HG03469 (cell line): ENCODE data around the gene SPEF1.
A peak's percentile ranks its signal among the peaks of the same experiment; 100 is the strongest.
"Not testable (repeated sequence)": the region's sequence is repeated elsewhere in the genome, so short reads cannot be mapped to it uniquely, and the experiment has no call there.

ENCODE experiments used
- ATAC-seq: cut with Tn5 transposase; IDR thresholded peaks from one replicate; pipeline ENCODE4 v1.9.1; 2021; ENCODE audit warnings: mild to moderate bottlenecking, moderate library complexity, moderate number of reproducible peaks; ENCODE audit not compliant: unreplicated experiment

Gene SPEF1

GRCh38 chr20:3789201-3789600 is 8.0 kb upstream of the SPEF1 start:
- ATAC-seq = not testable (repeated sequence)

DNA sequence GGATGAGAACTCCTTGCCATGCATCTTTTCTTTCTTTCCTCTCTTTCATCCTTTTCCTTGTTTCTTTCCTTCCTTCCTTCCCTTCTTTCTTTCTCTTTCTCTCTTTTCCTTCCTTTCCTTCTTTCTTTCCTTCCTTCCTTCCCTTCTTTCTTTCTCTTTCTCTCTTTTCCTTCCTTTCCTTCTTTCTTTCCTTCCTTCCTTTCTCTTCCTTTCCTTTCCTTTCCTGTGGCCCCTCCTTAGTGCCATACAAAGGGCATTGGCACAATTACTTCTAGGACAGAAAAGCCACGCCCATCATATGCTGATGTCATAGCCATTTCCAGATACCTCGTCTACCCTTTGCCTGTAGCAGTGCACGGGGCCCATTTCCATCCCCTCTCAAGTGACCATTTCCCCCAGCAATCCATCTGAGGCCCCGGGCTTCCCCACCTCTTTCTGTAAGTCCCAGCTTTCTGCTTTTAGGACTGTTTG is 7.5 kb upstream of the SPEF1 start:
- ATAC-seq = no peak

DNA sequence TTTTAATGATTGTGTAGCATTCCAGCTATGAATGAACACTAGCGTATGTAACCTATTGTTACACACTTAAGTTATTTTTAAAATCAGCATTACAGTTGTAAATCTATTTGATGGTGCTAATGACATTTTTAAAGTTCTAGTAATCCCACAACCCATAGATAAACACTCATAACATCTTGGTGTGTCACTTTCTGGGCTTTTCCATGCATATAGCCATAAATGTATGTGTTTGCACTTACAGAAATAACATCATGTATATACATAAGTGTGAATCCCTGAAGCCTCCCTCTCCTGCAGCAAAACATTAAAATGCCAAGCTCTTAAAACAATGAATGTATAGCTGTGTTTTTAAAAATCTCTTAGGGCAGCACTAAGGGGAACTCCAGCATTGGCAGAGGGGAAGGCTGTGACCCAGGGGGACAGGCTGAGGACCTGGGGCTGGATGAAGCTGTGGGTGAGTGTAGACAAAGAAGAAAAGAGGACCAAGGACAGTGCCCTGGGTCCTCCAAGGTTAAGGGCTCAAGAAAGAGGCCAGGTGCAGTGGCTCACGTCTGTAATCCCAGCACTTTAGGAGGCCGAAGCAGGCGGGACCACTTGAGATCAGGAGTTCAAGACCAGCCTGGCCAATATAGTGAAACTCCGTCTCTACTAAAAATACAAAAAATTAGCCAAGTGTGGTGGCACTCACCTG is 6.2 kb upstream of the SPEF1 start:
- no peak for ATAC-seq

- ATAC-seq = peak; percentile 63
Measured at GRCh38 chr20:3786665-3787323, 5.5 kb upstream of the SPEF1 start, which contains the start of gene CENPB. CENPB (minus strand) TSS chr20:3786740; CDS start chr20:3786483, 257 bp downstream.

- ATAC-seq = no peak
Measured at GRCh38 chr20:3786126-3786484, 4.9 kb upstream of the SPEF1 start.

DNA sequence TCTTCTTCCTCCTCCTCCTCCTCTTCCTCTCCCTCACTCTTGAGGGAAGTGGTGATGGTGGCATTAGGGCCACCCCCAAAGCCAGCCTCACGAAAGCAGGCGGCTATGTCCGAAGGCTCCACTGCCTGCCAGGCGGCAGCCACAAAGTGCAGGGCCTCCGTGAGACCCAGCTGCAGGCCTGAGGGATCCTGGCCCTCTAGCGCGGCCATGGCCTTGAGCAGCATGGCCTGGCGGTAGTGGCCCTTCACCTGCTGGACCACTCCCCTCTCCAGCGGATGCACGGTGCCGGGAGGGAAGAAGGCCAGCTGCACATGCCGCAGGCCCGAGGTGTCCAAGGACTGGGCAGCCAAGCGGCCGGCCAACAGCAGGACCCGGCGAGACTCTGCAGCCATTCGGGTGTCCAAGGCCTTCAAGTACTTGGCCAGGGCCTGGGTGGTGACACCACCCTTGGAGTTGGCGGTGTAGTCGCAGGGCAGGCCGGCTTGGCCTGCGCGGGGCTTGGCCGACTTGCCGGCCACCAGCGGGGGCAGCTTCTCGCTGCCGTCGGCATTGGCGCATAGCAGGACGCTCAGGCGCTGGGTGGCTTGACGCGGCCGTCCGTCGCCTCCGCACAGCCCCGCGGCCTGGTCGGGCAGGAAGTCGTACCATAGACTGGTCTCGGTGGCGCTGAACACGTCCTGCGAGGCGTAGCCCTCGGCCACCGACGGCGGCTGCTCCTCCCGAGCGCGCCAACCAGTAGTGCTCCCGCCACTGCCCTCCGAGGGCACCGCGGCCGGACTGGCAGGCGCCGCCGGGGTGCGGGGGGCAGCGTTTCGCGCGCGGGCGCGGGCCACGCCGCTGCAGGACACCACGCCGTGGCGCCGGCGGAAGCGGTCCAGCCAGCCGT is 4.2 kb upstream of the SPEF1 start:
- no peak for ATAC-seq

GRCh38 chr20:3784863-3785239 is 3.6 kb upstream of the SPEF1 start:
- no peak for ATAC-seq

- no peak for ATAC-seq
Measured at GRCh38 chr20:3784216-3784853, 3.1 kb upstream of the SPEF1 start.

- no peak for ATAC-seq
Measured at GRCh38 chr20:3783511-3784195, 2.4 kb upstream of the SPEF1 start.

DNA sequence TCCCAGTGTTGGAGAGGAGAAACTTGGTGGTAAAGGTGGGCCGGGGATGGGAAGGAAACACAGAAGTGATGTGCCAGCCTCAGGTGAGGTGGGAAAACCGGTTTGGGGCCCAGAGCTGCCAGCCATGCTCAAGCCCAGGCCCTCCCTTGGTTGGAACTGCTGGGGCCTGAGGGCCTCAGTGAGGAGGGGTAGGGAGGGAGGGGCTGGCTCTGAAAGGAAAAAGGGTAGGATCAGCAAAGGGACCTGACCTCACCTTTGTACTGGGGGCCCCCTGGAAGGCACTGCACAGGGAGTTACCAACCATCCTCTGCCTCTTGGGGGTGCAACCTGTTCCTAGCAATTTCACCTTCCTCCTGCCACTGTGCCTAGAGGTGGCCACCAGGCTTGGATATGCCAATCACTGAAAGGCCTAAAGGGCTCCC is 1.8 kb upstream of the SPEF1 start:
- ATAC-seq = no peak

DNA sequence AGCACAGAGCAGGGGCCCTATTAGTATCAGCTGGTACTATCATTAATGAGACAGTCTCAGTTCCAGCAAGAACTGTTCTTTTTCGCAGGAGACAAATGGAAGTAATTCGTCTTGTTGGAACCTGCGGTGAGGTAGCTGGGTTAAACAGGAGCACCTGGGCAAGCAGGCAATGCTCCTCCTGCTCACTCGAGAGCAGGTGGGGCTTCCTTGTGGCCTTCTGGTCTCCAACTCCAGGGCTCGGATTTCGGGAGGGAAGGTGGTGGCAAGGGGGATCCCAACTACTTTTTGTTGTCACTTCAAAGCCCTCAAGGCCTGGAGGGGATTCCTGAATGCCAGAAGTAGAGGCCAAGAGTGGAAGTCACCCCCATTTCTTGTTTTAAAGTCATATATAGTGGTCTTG is 1.3 kb upstream of the SPEF1 start:
- ATAC-seq = no peak

DNA sequence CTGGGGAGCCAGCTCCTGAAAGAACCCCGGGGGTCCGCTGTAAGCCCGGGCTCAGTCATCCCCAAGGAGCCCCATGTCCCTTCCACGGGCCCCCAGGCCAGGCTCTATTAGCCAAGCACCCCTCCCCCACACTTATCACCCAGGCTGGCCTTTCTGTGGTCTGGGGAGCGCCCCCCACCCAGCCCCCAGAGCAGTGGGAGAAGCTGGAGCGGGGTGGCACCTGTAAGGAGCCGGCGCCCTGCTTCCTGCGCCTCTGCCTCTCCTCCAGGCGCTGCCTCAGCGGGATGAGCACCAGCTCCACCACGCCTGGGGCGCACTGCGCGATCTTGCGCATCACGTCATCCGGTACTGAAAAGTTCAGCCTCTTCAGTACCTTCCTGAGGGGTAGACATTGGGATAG is 2.3 kb downstream of the SPEF1 start:
- ATAC-seq = no peak

- no peak for ATAC-seq
Measured at GRCh38 chr20:3777716-3778629, 3.3 kb downstream of the SPEF1 start.

GRCh38 chr20:3777381-3777715 is 3.9 kb downstream of the SPEF1 start:
- ATAC-seq = no peak

- ATAC-seq = no peak
Measured at GRCh38 chr20:3775457-3776108, 5.7 kb downstream of the SPEF1 start.

DNA sequence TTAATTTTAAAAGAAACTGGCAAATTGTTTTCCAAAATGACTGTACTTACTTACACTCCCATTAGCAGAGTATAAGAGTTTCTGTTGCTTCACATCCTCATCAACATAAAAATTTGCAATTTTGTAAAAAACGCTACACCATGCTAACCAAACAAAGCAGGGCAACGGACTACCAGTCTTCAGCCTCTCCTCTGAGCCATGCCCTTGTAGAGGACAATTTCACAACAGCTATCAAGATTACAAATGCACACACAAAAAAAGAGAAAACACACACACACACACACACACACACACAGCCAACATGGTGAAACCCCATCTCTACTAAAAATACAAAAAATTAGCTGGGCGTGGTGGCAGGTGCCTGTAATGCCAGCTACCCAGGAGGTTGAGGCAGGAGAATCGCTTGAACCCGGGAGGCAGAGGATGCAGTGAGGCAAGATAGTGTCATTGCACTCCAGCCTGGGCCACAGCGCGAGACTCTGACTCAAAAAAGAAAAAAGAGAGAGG is 9.6 kb downstream of the SPEF1 start:
- no peak for ATAC-seq

DNA sequence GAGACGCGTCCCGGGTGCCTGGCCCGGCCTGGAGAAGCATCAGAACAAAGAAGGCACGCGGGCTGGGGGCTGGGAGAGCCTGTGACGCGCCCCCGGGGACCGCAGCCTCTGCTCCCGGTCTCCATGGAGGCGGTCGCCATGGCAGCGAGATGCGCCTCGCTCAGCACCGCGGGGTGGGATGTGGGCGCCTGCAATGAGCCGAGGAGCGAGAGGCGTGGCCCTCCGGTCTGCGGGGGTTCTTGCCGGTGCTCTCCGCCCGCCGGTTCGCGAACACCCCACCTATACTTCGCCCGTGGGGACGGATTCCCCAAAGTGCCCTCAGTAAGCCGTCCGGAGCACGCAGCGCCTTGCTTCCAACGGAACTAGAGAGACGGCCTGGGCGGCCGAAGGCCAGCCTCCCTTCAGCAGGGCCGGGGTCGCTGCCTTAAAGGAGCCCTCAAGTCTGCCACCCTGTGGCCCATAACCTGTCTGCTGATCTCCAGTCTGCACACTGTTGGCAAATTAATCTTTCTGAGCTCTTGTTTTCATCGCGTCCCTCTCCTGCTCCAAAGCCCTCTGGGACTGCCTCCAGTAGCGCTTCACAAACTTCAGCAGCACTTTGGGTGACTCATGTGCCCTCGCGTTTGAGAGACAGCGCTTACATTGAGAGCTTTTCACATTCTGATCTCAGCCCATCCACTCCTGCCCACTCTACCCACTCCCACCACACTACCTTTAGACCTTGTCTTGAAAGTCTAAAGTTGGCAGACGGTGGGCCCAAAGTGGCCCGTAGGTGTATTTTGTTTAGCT is 12.7 kb downstream of the SPEF1 start:
- no peak for ATAC-seq
